A549 (cell line): ENCODE data around the gene C20orf173.

Experiments used
- CBX8 ChIP-seq: fragments of 200-600 bp; sonication (generic); IDR thresholded peaks from 2 replicates; pipeline ENCODE4 v1.6.1; 2016
- EP300 ChIP-seq, 2 experiments: fragments of >200 bp; sonication (Bioruptor Twin); formaldehyde crosslinking; IDR thresholded peaks; 2 replicates in 1 of 2; 3 replicates in 1 of 2; pipeline ENCODE4 v1.6.1; 2016 to 2017
- HOXA7 ChIP-seq: fragments of 250-450 bp; sonication (Bioruptor Pico); IDR thresholded peaks from 2 replicates; pipeline ENCODE4 v1.5.0; 2020; ENCODE audit warnings: mild to moderate bottlenecking, moderate library complexity
- JUNB ChIP-seq: fragments of >200 bp; sonication (Bioruptor Twin); formaldehyde crosslinking; IDR thresholded peaks from 2 replicates; pipeline ENCODE4 v1.6.1; 2016
- NFE2L2 ChIP-seq: fragments of 150-350 bp; conservative IDR thresholded peaks from 2 replicates; pipeline ENCODE4 v1.6.1; 2014; ENCODE audit warnings: low read length
- PBX3 ChIP-seq: IDR thresholded peaks from 2 replicates; pipeline ENCODE4 v1.6.1; 2012
- POLR2A ChIP-seq: IDR thresholded peaks from 2 replicates; pipeline ENCODE4 v1.6.1; 2012; ENCODE audit warnings: mild to moderate bottlenecking, low read length
- POLR2AphosphoS2 ChIP-seq: conservative IDR thresholded peaks from 2 replicates; pipeline ENCODE4 v1.6.1; 2012; ENCODE audit warnings: low read length, improper control_type of control experiment, inconsistent platforms
- RAD21 ChIP-seq, 2 experiments: fragments of >200 bp in 1 of 2; sonication (Bioruptor Twin) in 1 of 2; formaldehyde crosslinking in 1 of 2; IDR thresholded peaks in 1 of 2; conservative IDR thresholded peaks in 1 of 2; 2 replicates in 1 of 2; 3 replicates in 1 of 2; pipeline ENCODE4 v1.6.1; 2012 to 2018; ENCODE audit warnings: inconsistent platforms in 1 of 2
- RFX5 ChIP-seq: fragments of 450-650 bp; IDR thresholded peaks from 2 replicates; pipeline ENCODE4 v1.7.1; 2014; ENCODE audit warnings: antibody characterized with exemption, mild to moderate bottlenecking, moderate library complexity
- SMC3 ChIP-seq: fragments of >200 bp; sonication (Bioruptor Twin); formaldehyde crosslinking; IDR thresholded peaks from 3 replicates; pipeline ENCODE4 v1.6.1; 2018; ENCODE audit warnings: inconsistent platforms
- TF ChIP-seq, protein P1 (sequence below): fragments of >200 bp; sonication (Bioruptor Twin); formaldehyde crosslinking; IDR thresholded peaks from 3 replicates; pipeline ENCODE4 v1.5.1; 2016
- TF ChIP-seq, protein P2 (sequence below): IDR thresholded peaks from 2 replicates; pipeline ENCODE4 v1.6.1; 2012
- TF ChIP-seq, protein P3 (sequence below): fragments of 200-600 bp; sonication (generic); IDR thresholded peaks from 2 replicates; pipeline ENCODE4 v1.6.1; 2016; ENCODE audit warnings: antibody characterized with exemption, mild to moderate bottlenecking, moderate library complexity

DNA sequence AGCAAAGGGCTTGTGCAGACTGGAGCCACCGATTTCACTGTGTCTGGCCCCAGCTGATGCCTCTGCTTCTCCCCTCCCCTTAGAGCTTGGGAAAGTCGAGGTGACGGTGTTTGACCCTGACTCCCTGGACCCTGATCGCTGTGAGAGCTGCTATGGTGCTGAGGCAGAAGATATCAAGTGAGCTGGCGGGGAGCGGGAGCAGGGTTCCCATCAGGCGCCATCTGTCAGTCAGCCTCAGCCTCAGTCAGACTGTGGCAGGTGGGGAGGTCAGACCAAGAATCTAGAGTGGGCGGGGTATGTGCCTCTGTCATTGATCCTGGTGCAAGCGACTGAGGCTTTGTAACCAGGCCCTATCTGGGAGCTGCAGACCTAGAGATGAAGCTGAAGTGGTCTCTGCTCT is 17.9 kb upstream of the C20orf173 start:
- TF ChIP-seq, protein P1, sequence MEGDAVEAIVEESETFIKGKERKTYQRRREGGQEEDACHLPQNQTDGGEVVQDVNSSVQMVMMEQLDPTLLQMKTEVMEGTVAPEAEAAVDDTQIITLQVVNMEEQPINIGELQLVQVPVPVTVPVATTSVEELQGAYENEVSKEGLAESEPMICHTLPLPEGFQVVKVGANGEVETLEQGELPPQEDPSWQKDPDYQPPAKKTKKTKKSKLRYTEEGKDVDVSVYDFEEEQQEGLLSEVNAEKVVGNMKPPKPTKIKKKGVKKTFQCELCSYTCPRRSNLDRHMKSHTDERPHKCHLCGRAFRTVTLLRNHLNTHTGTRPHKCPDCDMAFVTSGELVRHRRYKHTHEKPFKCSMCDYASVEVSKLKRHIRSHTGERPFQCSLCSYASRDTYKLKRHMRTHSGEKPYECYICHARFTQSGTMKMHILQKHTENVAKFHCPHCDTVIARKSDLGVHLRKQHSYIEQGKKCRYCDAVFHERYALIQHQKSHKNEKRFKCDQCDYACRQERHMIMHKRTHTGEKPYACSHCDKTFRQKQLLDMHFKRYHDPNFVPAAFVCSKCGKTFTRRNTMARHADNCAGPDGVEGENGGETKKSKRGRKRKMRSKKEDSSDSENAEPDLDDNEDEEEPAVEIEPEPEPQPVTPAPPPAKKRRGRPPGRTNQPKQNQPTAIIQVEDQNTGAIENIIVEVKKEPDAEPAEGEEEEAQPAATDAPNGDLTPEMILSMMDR, result no peak
- no peak for TF ChIP-seq POLR2A
- no peak for TF ChIP-seq PBX3
- TF ChIP-seq, protein P2, sequence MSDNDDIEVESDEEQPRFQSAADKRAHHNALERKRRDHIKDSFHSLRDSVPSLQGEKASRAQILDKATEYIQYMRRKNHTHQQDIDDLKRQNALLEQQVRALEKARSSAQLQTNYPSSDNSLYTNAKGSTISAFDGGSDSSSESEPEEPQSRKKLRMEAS, result no peak
- no peak for TF ChIP-seq EP300 (IDR thresholded peaks at IDR 0.05)
- TF ChIP-seq JUNB, result no peak
- TF ChIP-seq RAD21 (conservative IDR thresholded peaks at IDR 0.05 in 1 of 2, IDR thresholded peaks at IDR 0.05 in 1 of 2), result no peak
- TF ChIP-seq SMC3, result no peak
- no peak for TF ChIP-seq NFE2L2
- no peak for TF ChIP-seq CBX8
- TF ChIP-seq, protein P3, sequence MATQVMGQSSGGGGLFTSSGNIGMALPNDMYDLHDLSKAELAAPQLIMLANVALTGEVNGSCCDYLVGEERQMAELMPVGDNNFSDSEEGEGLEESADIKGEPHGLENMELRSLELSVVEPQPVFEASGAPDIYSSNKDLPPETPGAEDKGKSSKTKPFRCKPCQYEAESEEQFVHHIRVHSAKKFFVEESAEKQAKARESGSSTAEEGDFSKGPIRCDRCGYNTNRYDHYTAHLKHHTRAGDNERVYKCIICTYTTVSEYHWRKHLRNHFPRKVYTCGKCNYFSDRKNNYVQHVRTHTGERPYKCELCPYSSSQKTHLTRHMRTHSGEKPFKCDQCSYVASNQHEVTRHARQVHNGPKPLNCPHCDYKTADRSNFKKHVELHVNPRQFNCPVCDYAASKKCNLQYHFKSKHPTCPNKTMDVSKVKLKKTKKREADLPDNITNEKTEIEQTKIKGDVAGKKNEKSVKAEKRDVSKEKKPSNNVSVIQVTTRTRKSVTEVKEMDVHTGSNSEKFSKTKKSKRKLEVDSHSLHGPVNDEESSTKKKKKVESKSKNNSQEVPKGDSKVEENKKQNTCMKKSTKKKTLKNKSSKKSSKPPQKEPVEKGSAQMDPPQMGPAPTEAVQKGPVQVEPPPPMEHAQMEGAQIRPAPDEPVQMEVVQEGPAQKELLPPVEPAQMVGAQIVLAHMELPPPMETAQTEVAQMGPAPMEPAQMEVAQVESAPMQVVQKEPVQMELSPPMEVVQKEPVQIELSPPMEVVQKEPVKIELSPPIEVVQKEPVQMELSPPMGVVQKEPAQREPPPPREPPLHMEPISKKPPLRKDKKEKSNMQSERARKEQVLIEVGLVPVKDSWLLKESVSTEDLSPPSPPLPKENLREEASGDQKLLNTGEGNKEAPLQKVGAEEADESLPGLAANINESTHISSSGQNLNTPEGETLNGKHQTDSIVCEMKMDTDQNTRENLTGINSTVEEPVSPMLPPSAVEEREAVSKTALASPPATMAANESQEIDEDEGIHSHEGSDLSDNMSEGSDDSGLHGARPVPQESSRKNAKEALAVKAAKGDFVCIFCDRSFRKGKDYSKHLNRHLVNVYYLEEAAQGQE, result no peak
- no peak for TF ChIP-seq POLR2AphosphoS2
- TF ChIP-seq HOXA7 (CRISPR knock-in tag), result no peak
- no peak for TF ChIP-seq RFX5
